Suprapubic skin (tissue), 4 donors: ENCODE measurements around the gene MC4R. TPM values are rescaled to one million over a fixed set of nuclear protein-coding genes. Genes with fewer than 3 reads are reported as not detected.

Source experiments
- DNase-seq, 2 donors: peaks; one replicate each; pipeline ENCODE4 v3.0.0-alpha.2; 2019; ENCODE audit warnings: low spot score in 2 of 2
- H3K27ac ChIP-seq: fragments of 200-600 bp; sonication (generic); one replicate; pipeline ENCODE4 v1.5.1; 2019
- H3K27me3 ChIP-seq: fragments of 200-600 bp; sonication (generic); one replicate; pipeline ENCODE4 v1.5.1; 2019
- H3K36me3 ChIP-seq: fragments of 200-600 bp; sonication (generic); one replicate; pipeline ENCODE4 v1.5.1; 2019
- H3K4me1 ChIP-seq: fragments of 200-600 bp; sonication (generic); one replicate; pipeline ENCODE4 v1.5.1; 2019
- H3K4me3 ChIP-seq: fragments of 200-600 bp; sonication (generic); one replicate; pipeline ENCODE4 v1.5.1; 2019; ENCODE audit warnings: mild to moderate bottlenecking
- H3K9me3 ChIP-seq: fragments of 200-600 bp; sonication (generic); one replicate; pipeline ENCODE4 v1.5.1; 2019
- CTCF ChIP-seq, 2 donors: fragments of 200-600 bp in 1 of 2; fragments of 450-650 bp in 1 of 2; sonication (generic) in 1 of 2; IDR thresholded peaks; one replicate each; pipeline ENCODE4 v1.5.1; 2016 to 2019; ENCODE audit warnings: antibody characterized with exemption in 2 of 2, mild to moderate bottlenecking in 1 of 2, moderate library complexity in 1 of 2
- EP300 ChIP-seq: sonication (generic); formaldehyde crosslinking; IDR thresholded peaks from one replicate; pipeline ENCODE4 v1.6.1; 2017; ENCODE audit warnings: antibody characterized with exemption
- POLR2A ChIP-seq, 2 donors: fragments of 450-650 bp; IDR thresholded peaks; one replicate each; pipeline ENCODE4 v1.6.1; 2017; ENCODE audit warnings: antibody characterized with exemption in 2 of 2, mild to moderate bottlenecking in 2 of 2, moderate library complexity in 2 of 2
- POLR2AphosphoS5 ChIP-seq, 3 donors: sonication (generic); formaldehyde crosslinking; IDR thresholded peaks; one replicate each; pipeline ENCODE4 v1.6.1; 2017; ENCODE audit warnings: antibody characterized with exemption in 3 of 3
- WGBS: methylation state at CpG from one replicate; pipeline ENCODE4 v1.1.5; 2018; 5-methylcytosine and 5-hydroxymethylcytosine counted together
- total RNA-seq, 4 donors: library from RNA; depleted of rRNA; stranded (reverse); fragments of >200 nt; gene quantifications; one replicate each; pipeline ENCODE4 v1.1.0, GENCODE V29; 2016

Gene MC4R
- total RNA-seq, 4 donors from 2014 or later, result not detected

GRCh38 chr18:60411715-60412114 is 39.1 kb upstream of the MC4R start:
- TF ChIP-seq CTCF (IDR thresholded peaks at IDR 0.05) (no peak), POLR2AphosphoS5 (IDR thresholded peaks at IDR 0.05) (no peak), POLR2A (IDR thresholded peaks at IDR 0.05) (no peak)
- DNase-seq, result no peak
- H3K4me1 ChIP-seq, result no peaks in the 10 kb centered on the region
- no peak overlapping the region for H3K27ac ChIP-seq
- no peak overlapping the region for H3K4me3 ChIP-seq
- H3K36me3 ChIP-seq, result no peaks in the 10 kb centered on the region
- no peaks in the 10 kb centered on the region for H3K27me3 ChIP-seq
- WGBS, result 74% methylated on average over 5 of the region's 5 CpGs
- no peaks in the 10 kb centered on the region for H3K9me3 ChIP-seq

GRCh38 chr18:60406721-60407120 is 34.1 kb upstream of the MC4R start:
- Histone ChIP-seq H3K4me1 (no peaks in the 10 kb centered on the region), H3K36me3 (no peaks in the 10 kb centered on the region), H3K4me3 (no peak overlapping the region), H3K27me3 (no peaks in the 10 kb centered on the region), H3K27ac (no peak overlapping the region), H3K9me3 (no peaks in the 10 kb centered on the region)
- no peak for TF ChIP-seq CTCF (IDR thresholded peaks at IDR 0.05)
- TF ChIP-seq EP300, result no peak
- no peak for TF ChIP-seq POLR2AphosphoS5 (IDR thresholded peaks at IDR 0.05)
- TF ChIP-seq POLR2A (IDR thresholded peaks at IDR 0.05), result no peak
- 72% methylated on average over 2 of the region's 2 CpGs for WGBS
- DNase-seq, result no peak

GRCh38 chr18:60404486-60405085 is 32.0 kb upstream of the MC4R start:
- Histone ChIP-seq H3K4me3 (no peak overlapping the region), H3K27ac (no peak overlapping the region), H3K36me3 (no peaks in the 10 kb centered on the region), H3K9me3 (no peaks in the 10 kb centered on the region), H3K27me3 (no peaks in the 10 kb centered on the region), H3K4me1 (no peaks in the 10 kb centered on the region)
- TF ChIP-seq EP300 (no peak), POLR2A (IDR thresholded peaks at IDR 0.05) (no peak), CTCF (IDR thresholded peaks at IDR 0.05) (no peak), POLR2AphosphoS5 (IDR thresholded peaks at IDR 0.05) (no peak)
- DNase-seq, result no peak
- WGBS, result 59% methylated on average over 6 of the region's 6 CpGs

GRCh38 chr18:60401346-60401745 is 28.8 kb upstream of the MC4R start:
- TF ChIP-seq POLR2A (IDR thresholded peaks at IDR 0.05), result no peak
- no peak for TF ChIP-seq POLR2AphosphoS5 (IDR thresholded peaks at IDR 0.05)
- TF ChIP-seq EP300, result no peak
- TF ChIP-seq CTCF (IDR thresholded peaks at IDR 0.05), result no peak
- DNase-seq, result no peak
- no peak overlapping the region for H3K4me3 ChIP-seq
- H3K4me1 ChIP-seq, result no peaks in the 10 kb centered on the region
- H3K27ac ChIP-seq, result no peak overlapping the region
- H3K27me3 ChIP-seq, result no peaks in the 10 kb centered on the region
- no peaks in the 10 kb centered on the region for H3K36me3 ChIP-seq
- H3K9me3 ChIP-seq, result no peaks in the 10 kb centered on the region

GRCh38 chr18:60391571-60392226 is 19.1 kb upstream of the MC4R start:
- no peak for DNase-seq
- Histone ChIP-seq H3K36me3 (no peaks in the 10 kb centered on the region), H3K4me1 (no peaks in the 10 kb centered on the region), H3K4me3 (no peak overlapping the region), H3K27ac (no peak overlapping the region), H3K9me3 (no peaks in the 10 kb centered on the region), H3K27me3 (no peaks in the 10 kb centered on the region)
- 67% methylated on average over 4 of the region's 4 CpGs for WGBS
- no peak for TF ChIP-seq CTCF (IDR thresholded peaks at IDR 0.05)
